Ectodermal cell (in vitro differentiated cells): ENCODE results near the gene FANK1.
"Not testable (repeated sequence)": the region's sequence is repeated elsewhere in the genome, so short reads cannot be mapped to it uniquely, and the experiment has no call there.

Source experiments
- H3K27ac ChIP-seq: 2 replicates; pipeline ENCODE4 v1.7.0; 2013; ENCODE audit warnings: mild to moderate bottlenecking, low read depth, low read length; ENCODE audit not compliant: insufficient read depth, poor library complexity, severe bottlenecking
- H3K27me3 ChIP-seq: 2 replicates; pipeline ENCODE4 v1.7.0; 2013; ENCODE audit warnings: mild to moderate bottlenecking, low read length; ENCODE audit not compliant: insufficient read depth, control insufficient read depth, poor library complexity, severe bottlenecking
- H3K36me3 ChIP-seq: one replicate; pipeline ENCODE4 v1.7.0; 2013; ENCODE audit warnings: low read length; ENCODE audit not compliant: control insufficient read depth, insufficient read depth
- H3K4me1 ChIP-seq: one replicate; pipeline ENCODE4 v1.7.0; 2013; ENCODE audit warnings: low read length; ENCODE audit not compliant: control insufficient read depth, insufficient read depth
- H3K4me3 ChIP-seq: 2 replicates; pipeline ENCODE4 v1.7.0; 2013; ENCODE audit warnings: low read depth, low read length, control low read depth; ENCODE audit not compliant: insufficient read depth
- H3K9me3 ChIP-seq: 2 replicates; pipeline ENCODE4 v1.7.0; 2013; ENCODE audit warnings: mild to moderate bottlenecking, low read length, moderate library complexity; ENCODE audit not compliant: control insufficient read depth
- WGBS, 2 experiments: methylation state at CpG; one replicate each; pipeline ENCODE4 v1.1.7; 2013; ENCODE audit warnings: missing lambda C conversion rate in 2 of 2; 5-methylcytosine and 5-hydroxymethylcytosine counted together

Gene FANK1

GRCh38 chr10:126041117-126041516, 144.8 kb downstream of the FANK1 start:
- 92 to 93% methylated on average over 3 to 4 of the region's 4 CpGs for WGBS, 2 experiments
- H3K36me3 ChIP-seq, result no peaks in the 10 kb centered on the region
- H3K4me3 ChIP-seq, result no peak overlapping the region
- H3K27ac ChIP-seq, result no peak overlapping the region
- no peaks in the 10 kb centered on the region for H3K9me3 ChIP-seq
- peaks cover 2% of the 10 kb centered on the region for H3K4me1 ChIP-seq
- H3K27me3 ChIP-seq, result no peaks in the 10 kb centered on the region

- no peaks in the 10 kb centered on the region for H3K9me3 ChIP-seq
- H3K27ac ChIP-seq, result no peak overlapping the region
- 65 to 67% methylated on average over 12 of the region's 12 CpGs for WGBS, 2 experiments
- peaks cover 2% of the 10 kb centered on the region for H3K4me1 ChIP-seq
- H3K36me3 ChIP-seq, result no peaks in the 10 kb centered on the region
- no peaks in the 10 kb centered on the region for H3K27me3 ChIP-seq
- H3K4me3 ChIP-seq, result no peak overlapping the region
These were observed 145.5 kb downstream of the FANK1 start for GRCh38 chr10:126041804-126042231.

- no peaks in the 10 kb centered on the region for H3K9me3 ChIP-seq
- no peaks in the 10 kb centered on the region for H3K27me3 ChIP-seq
- no peaks in the 10 kb centered on the region for H3K36me3 ChIP-seq
- H3K27ac ChIP-seq, result no peak overlapping the region
- 88 to 93% methylated on average over 4 of the region's 4 CpGs for WGBS, 2 experiments
- peaks cover 2% of the 10 kb centered on the region for H3K4me1 ChIP-seq
- H3K4me3 ChIP-seq, result no peak overlapping the region
These were observed 146.0 kb downstream of the FANK1 start for GRCh38 chr10:126042354-126042753.

GRCh38 chr10:126042906-126043305, 146.5 kb downstream of the FANK1 start:
- no peaks in the 10 kb centered on the region for H3K9me3 ChIP-seq
- no peaks in the 10 kb centered on the region for H3K36me3 ChIP-seq
- H3K27ac ChIP-seq, result no peak overlapping the region
- peaks cover 2% of the 10 kb centered on the region for H3K4me1 ChIP-seq
- WGBS, 2 experiments, result 94% methylated on average over 10 of the region's 10 CpGs
- H3K4me3 ChIP-seq, result no peak overlapping the region
- no peaks in the 10 kb centered on the region for H3K27me3 ChIP-seq

- Histone ChIP-seq H3K36me3 (no peaks in the 10 kb centered on the region), H3K4me3 (no peak overlapping the region), H3K4me1 (peaks cover 2% of the 10 kb centered on the region), H3K27ac (no peak overlapping the region), H3K9me3 (no peaks in the 10 kb centered on the region), H3K27me3 (no peaks in the 10 kb centered on the region)
- 94 to 97% methylated on average over 10 of the region's 10 CpGs for WGBS, 2 experiments
These were observed 147.0 kb downstream of the FANK1 start for GRCh38 chr10:126043389-126043788.

- H3K27me3 ChIP-seq, result no peaks in the 10 kb centered on the region
- no peaks in the 10 kb centered on the region for H3K9me3 ChIP-seq
- peaks cover 2% of the 10 kb centered on the region for H3K4me1 ChIP-seq
- H3K27ac ChIP-seq, result no peak overlapping the region
- WGBS, 2 experiments, result 90 to 97% methylated on average over 3 of the region's 3 CpGs
- no peak overlapping the region for H3K4me3 ChIP-seq
- no peaks in the 10 kb centered on the region for H3K36me3 ChIP-seq
These were observed 149.5 kb downstream of the FANK1 start for GRCh38 chr10:126045861-126046260.

- no peaks in the 10 kb centered on the region for H3K36me3 ChIP-seq
- no peaks in the 10 kb centered on the region for H3K9me3 ChIP-seq
- 92 to 98% methylated on average over 5 of the region's 5 CpGs for WGBS, 2 experiments
- no peak overlapping the region for H3K27ac ChIP-seq
- H3K27me3 ChIP-seq, result no peaks in the 10 kb centered on the region
- peaks cover 2% of the 10 kb centered on the region for H3K4me1 ChIP-seq
- no peak overlapping the region for H3K4me3 ChIP-seq
These were observed 150.5 kb downstream of the FANK1 start for GRCh38 chr10:126046831-126047230.

GRCh38 chr10:126047749-126048148, 151.4 kb downstream of the FANK1 start:
- not testable (repeated sequence) for H3K36me3 ChIP-seq, H3K4me1 ChIP-seq, H3K27ac ChIP-seq, H3K4me3 ChIP-seq, H3K27me3 ChIP-seq, H3K9me3 ChIP-seq
- WGBS, 2 experiments, result 100% methylated on average over 1 of the region's 1 CpG; no CpG with 5 or more reads in 1 of the 2 experiments

- no peak overlapping the region for H3K27ac ChIP-seq
- H3K36me3 ChIP-seq, result no peaks in the 10 kb centered on the region
- WGBS, 2 experiments, result 90 to 93% methylated on average over 13 of the region's 13 CpGs
- no peaks in the 10 kb centered on the region for H3K27me3 ChIP-seq
- no peaks in the 10 kb centered on the region for H3K9me3 ChIP-seq
- no peaks in the 10 kb centered on the region for H3K4me1 ChIP-seq
- no peak overlapping the region for H3K4me3 ChIP-seq
These were observed 153.7 kb downstream of the FANK1 start for GRCh38 chr10:126049759-126050700.

GRCh38 chr10:126052171-126052570, 155.8 kb downstream of the FANK1 start:
- no peaks in the 10 kb centered on the region for H3K4me1 ChIP-seq
- H3K9me3 ChIP-seq, result no peaks in the 10 kb centered on the region
- H3K27ac ChIP-seq, result no peak overlapping the region
- H3K27me3 ChIP-seq, result no peaks in the 10 kb centered on the region
- WGBS, 2 experiments, result 91 to 93% methylated on average over 1 to 2 of the region's 2 CpGs
- H3K4me3 ChIP-seq, result no peak overlapping the region
- no peaks in the 10 kb centered on the region for H3K36me3 ChIP-seq
